Measurements from ENCODE around the gene TNNI2.

The TNNI2 gene

DNA sequence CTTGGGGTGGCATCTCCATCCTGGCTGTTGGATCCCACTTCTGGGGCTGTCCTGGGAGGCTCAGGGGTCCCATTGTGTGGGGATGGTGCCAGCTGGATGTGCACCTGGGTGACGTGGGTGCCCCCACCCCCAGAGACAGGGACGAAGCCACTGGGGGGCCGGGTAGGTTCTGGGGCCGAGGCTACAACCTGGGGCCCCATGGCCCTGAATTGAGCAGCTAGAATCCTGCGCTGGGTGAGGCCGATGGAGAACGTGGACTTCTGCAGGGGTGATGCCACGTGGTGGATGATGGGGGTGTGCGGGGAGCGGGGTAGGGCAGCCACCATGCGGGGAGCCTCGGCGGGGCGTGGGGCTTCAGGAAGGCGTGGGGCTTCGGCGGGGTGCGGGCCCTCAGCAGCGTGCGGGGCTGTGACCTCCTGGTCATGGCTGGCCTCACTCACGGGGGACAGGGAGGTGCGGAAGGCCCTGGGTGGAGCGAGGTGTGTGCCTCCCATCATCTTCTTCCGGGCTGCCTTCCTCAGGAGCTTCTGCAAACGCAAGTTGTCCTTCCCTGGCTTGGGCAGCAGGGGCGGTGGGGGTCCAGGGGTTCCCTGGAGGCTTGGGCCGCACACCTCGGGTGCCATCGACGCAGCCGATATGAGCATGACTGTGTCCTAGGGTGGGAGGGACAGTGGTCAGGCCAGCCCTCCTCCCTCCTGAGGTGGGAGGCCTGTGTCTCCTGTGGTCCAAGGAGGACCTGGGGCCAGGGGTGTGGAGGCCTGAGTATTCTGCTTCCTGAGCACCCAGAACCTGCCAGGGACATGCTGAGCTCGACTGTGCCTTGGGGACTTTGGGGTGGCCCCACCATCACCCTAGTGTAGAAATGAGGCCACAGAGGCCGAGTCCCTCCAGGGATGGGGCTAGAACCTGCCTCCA is 51.4 kb downstream of the TNNI2 start:
- DNase-seq, result no peak

Data from NCI-H1694 treated with DMSO at 0.1 percent for 48 hours (cell line).